Measurements from ENCODE around the gene CAPN8.

The CAPN8 gene

DNA sequence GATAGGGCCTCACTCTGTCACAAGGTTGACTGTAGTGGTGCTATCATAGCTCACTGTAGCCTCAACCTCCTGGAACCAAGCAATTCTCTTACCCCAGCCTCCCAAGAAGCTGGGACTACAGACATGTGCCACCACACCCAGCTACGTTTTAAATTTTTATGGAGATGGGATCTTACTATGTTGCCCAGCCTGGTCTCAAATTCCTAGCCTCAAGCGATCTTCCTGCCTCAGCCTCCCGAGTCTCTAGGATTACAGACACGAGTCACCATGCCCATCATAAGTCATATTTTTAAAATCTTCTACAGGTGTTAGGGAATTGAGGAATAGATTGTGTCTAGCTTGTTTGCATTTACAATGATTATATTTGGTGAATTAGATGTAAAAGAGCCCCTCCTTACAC, 145.3 kb downstream of the CAPN8 start:
- no peak for TF ChIP-seq SIN3A (IDR thresholded peaks at IDR 0.05; ENCODE audit: borderline replicate concordance, insufficient read depth, low read length)
- no peak for TF ChIP-seq FOXP2 (optimal IDR thresholded peaks at IDR 0.05; ENCODE audit: borderline replicate concordance, extremely low read depth, extremely low read length, insufficient read depth)

DNA sequence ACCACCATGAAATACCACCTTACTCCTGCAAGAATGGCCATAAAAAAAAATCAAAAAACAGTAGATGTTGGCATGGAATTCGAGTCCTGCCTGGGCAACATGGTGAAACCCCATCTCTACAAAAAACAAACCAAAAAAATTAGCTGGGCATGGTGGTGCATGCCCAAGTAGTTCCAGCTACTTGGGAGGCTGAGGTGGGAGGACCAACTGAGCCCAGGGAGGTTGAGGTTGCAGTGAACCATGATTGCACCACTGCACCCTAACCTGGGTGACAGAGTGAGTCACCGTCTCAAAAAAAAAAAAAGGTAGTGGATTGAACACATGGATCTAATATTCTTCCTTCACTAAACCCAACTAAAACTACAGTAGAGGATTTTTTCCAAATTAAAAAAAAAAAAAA, 146.4 kb downstream of the CAPN8 start:
- TF ChIP-seq, protein P1, sequence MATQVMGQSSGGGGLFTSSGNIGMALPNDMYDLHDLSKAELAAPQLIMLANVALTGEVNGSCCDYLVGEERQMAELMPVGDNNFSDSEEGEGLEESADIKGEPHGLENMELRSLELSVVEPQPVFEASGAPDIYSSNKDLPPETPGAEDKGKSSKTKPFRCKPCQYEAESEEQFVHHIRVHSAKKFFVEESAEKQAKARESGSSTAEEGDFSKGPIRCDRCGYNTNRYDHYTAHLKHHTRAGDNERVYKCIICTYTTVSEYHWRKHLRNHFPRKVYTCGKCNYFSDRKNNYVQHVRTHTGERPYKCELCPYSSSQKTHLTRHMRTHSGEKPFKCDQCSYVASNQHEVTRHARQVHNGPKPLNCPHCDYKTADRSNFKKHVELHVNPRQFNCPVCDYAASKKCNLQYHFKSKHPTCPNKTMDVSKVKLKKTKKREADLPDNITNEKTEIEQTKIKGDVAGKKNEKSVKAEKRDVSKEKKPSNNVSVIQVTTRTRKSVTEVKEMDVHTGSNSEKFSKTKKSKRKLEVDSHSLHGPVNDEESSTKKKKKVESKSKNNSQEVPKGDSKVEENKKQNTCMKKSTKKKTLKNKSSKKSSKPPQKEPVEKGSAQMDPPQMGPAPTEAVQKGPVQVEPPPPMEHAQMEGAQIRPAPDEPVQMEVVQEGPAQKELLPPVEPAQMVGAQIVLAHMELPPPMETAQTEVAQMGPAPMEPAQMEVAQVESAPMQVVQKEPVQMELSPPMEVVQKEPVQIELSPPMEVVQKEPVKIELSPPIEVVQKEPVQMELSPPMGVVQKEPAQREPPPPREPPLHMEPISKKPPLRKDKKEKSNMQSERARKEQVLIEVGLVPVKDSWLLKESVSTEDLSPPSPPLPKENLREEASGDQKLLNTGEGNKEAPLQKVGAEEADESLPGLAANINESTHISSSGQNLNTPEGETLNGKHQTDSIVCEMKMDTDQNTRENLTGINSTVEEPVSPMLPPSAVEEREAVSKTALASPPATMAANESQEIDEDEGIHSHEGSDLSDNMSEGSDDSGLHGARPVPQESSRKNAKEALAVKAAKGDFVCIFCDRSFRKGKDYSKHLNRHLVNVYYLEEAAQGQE (IDR thresholded peaks at IDR 0.05; ENCODE audit: insufficient read depth in 1 of 2, low read depth in 2 of 2, low read length in 2 of 2), result no peak
- TF ChIP-seq FOXP2 (optimal IDR thresholded peaks at IDR 0.05; ENCODE audit: borderline replicate concordance, extremely low read depth, extremely low read length, insufficient read depth) (no peak), TAF1 (IDR thresholded peaks at IDR 0.05; ENCODE audit: borderline replicate concordance, insufficient read depth, low read length) (no peak), SIN3A (IDR thresholded peaks at IDR 0.05; ENCODE audit: borderline replicate concordance, insufficient read depth, low read length) (no peak), POLR2AphosphoS5 (IDR thresholded peaks at IDR 0.05; ENCODE audit: low read depth, low read length) (no peak)

DNA sequence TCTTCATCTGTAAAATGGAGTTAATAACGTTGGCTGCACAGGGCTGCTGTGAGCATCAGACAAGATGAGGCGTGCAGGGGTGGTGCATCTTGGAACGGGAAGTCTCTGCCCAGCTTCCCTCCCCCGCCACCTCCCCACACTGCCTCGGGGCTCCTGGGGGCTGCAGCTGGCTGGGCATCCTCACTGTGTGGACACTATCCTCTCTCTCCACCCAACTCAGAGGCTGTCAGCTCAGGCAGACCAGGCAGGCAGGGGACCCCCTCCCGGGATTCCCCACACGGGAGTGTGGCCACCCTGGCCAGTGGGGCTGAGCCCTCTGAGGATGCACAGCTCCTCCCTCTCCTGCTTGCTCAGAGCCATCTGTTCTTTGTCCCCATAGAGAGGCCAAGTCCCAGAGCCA, 149.6 kb downstream of the CAPN8 start:
- no peak for TF ChIP-seq FOXP2 (optimal IDR thresholded peaks at IDR 0.05; ENCODE audit: borderline replicate concordance, extremely low read depth, extremely low read length, insufficient read depth)
- TF ChIP-seq TAF1 (IDR thresholded peaks at IDR 0.05; ENCODE audit: borderline replicate concordance, insufficient read depth, low read length), result no peak
- no peak for TF ChIP-seq POLR2AphosphoS5 (IDR thresholded peaks at IDR 0.05; ENCODE audit: low read depth, low read length)
- no peak for TF ChIP-seq SIN3A (IDR thresholded peaks at IDR 0.05; ENCODE audit: borderline replicate concordance, insufficient read depth, low read length)
- TF ChIP-seq, protein P1 (IDR thresholded peaks at IDR 0.05; ENCODE audit: insufficient read depth in 1 of 2, low read depth in 2 of 2, low read length in 2 of 2), result no peak

DNA sequence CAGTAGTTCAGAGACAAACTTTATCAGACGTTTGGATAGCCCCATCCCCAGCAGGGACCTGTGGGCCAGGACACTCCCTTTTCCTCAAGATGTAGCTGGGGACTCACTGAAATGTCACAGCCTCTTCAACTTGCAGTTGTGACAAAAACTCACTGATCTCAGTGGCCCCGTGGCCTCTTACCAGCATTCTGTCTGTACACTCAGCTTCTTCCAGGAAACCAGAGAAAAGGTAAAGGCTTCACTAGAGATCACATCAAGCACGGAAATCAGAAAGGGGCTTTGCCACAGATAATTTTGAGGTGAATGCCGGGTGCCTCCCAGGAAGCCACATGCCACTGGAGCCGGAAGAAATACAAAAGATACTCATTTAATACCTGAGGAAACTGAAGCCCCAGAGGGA, 150.1 kb downstream of the CAPN8 start:
- TF ChIP-seq SIN3A (IDR thresholded peaks at IDR 0.05; ENCODE audit: borderline replicate concordance, insufficient read depth, low read length) (no peak), TAF1 (IDR thresholded peaks at IDR 0.05; ENCODE audit: borderline replicate concordance, insufficient read depth, low read length) (no peak), POLR2AphosphoS5 (IDR thresholded peaks at IDR 0.05; ENCODE audit: low read depth, low read length) (no peak), FOXP2 (optimal IDR thresholded peaks at IDR 0.05; ENCODE audit: borderline replicate concordance, extremely low read depth, extremely low read length, insufficient read depth) (no peak)
- TF ChIP-seq, protein P1 (IDR thresholded peaks at IDR 0.05; ENCODE audit: insufficient read depth in 1 of 2, low read depth in 2 of 2, low read length in 2 of 2), result no peak

DNA sequence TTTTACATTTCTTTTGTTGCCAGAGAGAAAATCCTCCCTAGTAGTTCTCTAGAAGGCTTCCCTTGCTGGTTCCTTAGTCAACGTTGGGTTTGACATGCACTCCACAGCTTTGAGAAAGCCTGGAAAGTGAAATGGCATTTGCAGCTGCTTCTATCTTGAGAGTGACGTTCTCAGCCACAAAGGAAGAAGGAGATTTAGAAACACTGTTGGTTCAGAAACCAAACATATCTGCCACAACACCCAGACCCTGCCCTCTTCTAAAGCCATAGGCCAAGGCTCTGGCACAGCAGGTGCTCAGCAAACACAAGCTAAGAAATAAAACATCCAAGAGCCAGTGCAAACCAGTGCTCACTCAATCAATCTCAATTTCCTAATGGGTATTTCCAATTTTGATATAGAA, 150.9 kb downstream of the CAPN8 start:
- TF ChIP-seq SIN3A (IDR thresholded peaks at IDR 0.05; ENCODE audit: borderline replicate concordance, insufficient read depth, low read length) (no peak), POLR2AphosphoS5 (IDR thresholded peaks at IDR 0.05; ENCODE audit: low read depth, low read length) (no peak), TAF1 (IDR thresholded peaks at IDR 0.05; ENCODE audit: borderline replicate concordance, insufficient read depth, low read length) (no peak), FOXP2 (optimal IDR thresholded peaks at IDR 0.05; ENCODE audit: borderline replicate concordance, extremely low read depth, extremely low read length, insufficient read depth) (no peak)
- TF ChIP-seq, protein P1 (IDR thresholded peaks at IDR 0.05; ENCODE audit: insufficient read depth in 1 of 2, low read depth in 2 of 2, low read length in 2 of 2), result no peak

Data from PFSK-1 (cell line).